HEK293 (cell line): ENCODE results near the gene GMPR2.

Experiments
- CTCF ChIA-PET: fragments of 350-600 bp; formaldehyde crosslinking; extraction: SDS; loops from one replicate; lab custom pipeline; 2021; ENCODE audit warnings: antibody characterized with exemption; lab: Yijun Ruan, JAX
- POLR2A ChIA-PET: fragments of 300-600 bp; formaldehyde crosslinking; extraction: SDS; loops from one replicate; lab custom pipeline; 2020; ENCODE audit warnings: antibody characterized with exemption, inconsistent platforms; lab: Yijun Ruan, JAX
- H3K27ac ChIP-seq: fragments of 200-500 bp; sonication (Bioruptor generic); 2 replicates; pipeline ENCODE4 v1.5.1; 2014; ENCODE audit warnings: low read depth, low read length, control low read depth, inconsistent platforms; ENCODE audit errors: extremely low read depth
- H3K36me3 ChIP-seq, 2 experiments: fragments of 200-500 bp in 1 of 2; sonication (Bioruptor generic) in 1 of 2; 1 replicate in 1 of 2; 2 replicates in 1 of 2; pipeline ENCODE4 v1.5.1; 2014 to 2017; ENCODE audit warnings: inconsistent platforms in 2 of 2, low read length in 2 of 2; ENCODE audit not compliant: control insufficient read depth in 2 of 2, insufficient read depth in 1 of 2
- H3K4me1 ChIP-seq: fragments of 200-500 bp; sonication (Bioruptor generic); 2 replicates; pipeline ENCODE4 v1.5.1; 2014; ENCODE audit warnings: mild to moderate bottlenecking, low read length, inconsistent platforms; ENCODE audit not compliant: control insufficient read depth, insufficient read depth
- H3K4me3 ChIP-seq: 2 replicates; pipeline ENCODE4 v1.5.1; 2011; ENCODE audit warnings: low read depth, mild to moderate bottlenecking, control low read depth, low read length, moderate library complexity
- H3K9me3 ChIP-seq: fragments of 200-500 bp; sonication (Bioruptor generic); 2 replicates; pipeline ENCODE4 v1.5.1; 2014; ENCODE audit warnings: low read depth, low read length, inconsistent platforms; ENCODE audit not compliant: control insufficient read depth, insufficient read depth
- BCL11A ChIP-seq: fragments of 450-650 bp; formaldehyde crosslinking; IDR thresholded peaks from 2 replicates; pipeline ENCODE4 v1.5.1; 2016; ENCODE audit warnings: low read depth, missing biosample characterization, missing genetic modification characterization
- GLI2 ChIP-seq: fragments of 450-650 bp; formaldehyde crosslinking; IDR thresholded peaks from 2 replicates; pipeline ENCODE4; 2017; ENCODE audit warnings: missing biosample characterization, missing genetic modification characterization, low read depth, borderline replicate concordance
- GLIS2 ChIP-seq: fragments of 450-650 bp; formaldehyde crosslinking; IDR thresholded peaks from 2 replicates; pipeline ENCODE4 v1.5.1; 2016; ENCODE audit warnings: missing biosample characterization, missing genetic modification characterization
- PBX3 ChIP-seq: sonication (generic); formaldehyde crosslinking; IDR thresholded peaks from 2 replicates; pipeline ENCODE4 v1.8.1; 2022; ENCODE audit warnings: mild to moderate bottlenecking, moderate library complexity, missing genetic modification reagents
- ZBTB1 ChIP-seq: fragments of 450-650 bp; formaldehyde crosslinking; IDR thresholded peaks from 2 replicates; pipeline ENCODE4 v1.5.1; 2016; ENCODE audit warnings: missing biosample characterization, missing genetic modification characterization
- ZBTB20 ChIP-seq: fragments of 450-650 bp; formaldehyde crosslinking; IDR thresholded peaks from 2 replicates; pipeline ENCODE4 v1.5.1; 2016; ENCODE audit warnings: missing biosample characterization, missing genetic modification characterization
- ZBTB26 ChIP-seq: fragments of 450-650 bp; formaldehyde crosslinking; optimal IDR thresholded peaks from 2 replicates; pipeline ENCODE3; 2016; ENCODE audit warnings: missing biosample characterization, mild to moderate bottlenecking, missing genetic modification characterization
- ZNF155 ChIP-seq: fragments of 450-650 bp; formaldehyde crosslinking; IDR thresholded peaks from 2 replicates; pipeline ENCODE4 v1.5.1; 2016; ENCODE audit warnings: missing biosample characterization, missing genetic modification characterization
- ZNF169 ChIP-seq: fragments of 450-650 bp; formaldehyde crosslinking; IDR thresholded peaks from 2 replicates; pipeline ENCODE4 v1.5.1; 2016; ENCODE audit warnings: missing biosample characterization, missing genetic modification characterization
- ZNF211 ChIP-seq: fragments of 450-650 bp; formaldehyde crosslinking; IDR thresholded peaks from 2 replicates; pipeline ENCODE4 v1.5.1; 2016; ENCODE audit warnings: low read depth, missing biosample characterization, missing genetic modification characterization
- ZNF221 ChIP-seq: fragments of 450-650 bp; formaldehyde crosslinking; IDR thresholded peaks from 2 replicates; pipeline ENCODE4 v1.5.1; 2017; ENCODE audit warnings: missing biosample characterization, missing genetic modification characterization, borderline replicate concordance
- ZNF239 ChIP-seq: fragments of 450-650 bp; formaldehyde crosslinking; IDR thresholded peaks from 2 replicates; pipeline ENCODE4 v1.5.1; 2016; ENCODE audit warnings: missing biosample characterization, missing genetic modification characterization
- ZNF248 ChIP-seq: fragments of 450-650 bp; formaldehyde crosslinking; IDR thresholded peaks from 2 replicates; pipeline ENCODE4 v1.5.1; 2017; ENCODE audit warnings: missing biosample characterization, missing genetic modification characterization
- ZNF292 ChIP-seq: fragments of 450-650 bp; formaldehyde crosslinking; IDR thresholded peaks from 2 replicates; pipeline ENCODE4 v1.5.1; 2016; ENCODE audit warnings: low read depth, missing biosample characterization, missing genetic modification characterization, borderline replicate concordance
- ZNF311 ChIP-seq: fragments of 450-650 bp; formaldehyde crosslinking; IDR thresholded peaks from 2 replicates; pipeline ENCODE4 v1.5.1; 2017; ENCODE audit warnings: missing biosample characterization, missing genetic modification characterization, borderline replicate concordance
- ZNF354C ChIP-seq: fragments of 450-650 bp; formaldehyde crosslinking; IDR thresholded peaks from 2 replicates; pipeline ENCODE4 v1.5.1; 2016; ENCODE audit warnings: missing biosample characterization, missing genetic modification characterization, low read depth, borderline replicate concordance
- ZNF37A ChIP-seq: fragments of 450-650 bp; IDR thresholded peaks from 2 replicates; pipeline ENCODE4 v1.5.1; 2018; ENCODE audit warnings: missing biosample characterization, missing genetic modification characterization
- ZNF391 ChIP-seq: fragments of 450-650 bp; formaldehyde crosslinking; IDR thresholded peaks from 2 replicates; pipeline ENCODE4 v1.5.1; 2016; ENCODE audit warnings: low read depth, missing biosample characterization, missing genetic modification characterization, borderline replicate concordance
- ZNF510 ChIP-seq: fragments of 450-650 bp; formaldehyde crosslinking; IDR thresholded peaks from 2 replicates; pipeline ENCODE4 v1.5.1; 2018; ENCODE audit warnings: mild to moderate bottlenecking, missing genetic modification characterization, missing biosample characterization; ENCODE audit not compliant: insufficient replicate concordance
- ZNF530 ChIP-seq: fragments of 450-650 bp; formaldehyde crosslinking; IDR thresholded peaks from 2 replicates; pipeline ENCODE4 v1.5.1; 2016; ENCODE audit warnings: low read depth, missing biosample characterization, missing genetic modification characterization
- ZNF623 ChIP-seq: fragments of 450-650 bp; formaldehyde crosslinking; IDR thresholded peaks from 2 replicates; pipeline ENCODE4 v1.5.1; 2016; ENCODE audit warnings: missing biosample characterization, missing genetic modification characterization
- ZNF785 ChIP-seq: fragments of 450-650 bp; formaldehyde crosslinking; IDR thresholded peaks from 2 replicates; pipeline ENCODE4 v1.5.1; 2016; ENCODE audit warnings: missing biosample characterization, missing genetic modification characterization
- ZNF792 ChIP-seq: fragments of 450-650 bp; formaldehyde crosslinking; IDR thresholded peaks from 2 replicates; pipeline ENCODE4 v1.5.1; 2016; ENCODE audit warnings: missing biosample characterization, missing genetic modification characterization
- ZNF830 ChIP-seq: fragments of 450-650 bp; IDR thresholded peaks from 2 replicates; pipeline ENCODE4 v1.5.0; 2018; ENCODE audit warnings: missing biosample characterization, missing genetic modification characterization, low read depth, mild to moderate bottlenecking, moderate library complexity
- TF ChIP-seq, protein P1 (sequence below): fragments of 450-650 bp; formaldehyde crosslinking; IDR thresholded peaks from 2 replicates; pipeline ENCODE4 v1.5.1; 2016; ENCODE audit warnings: missing biosample characterization, missing genetic modification characterization
- TF ChIP-seq, protein P2 (sequence below): fragments of 450-650 bp; formaldehyde crosslinking; IDR thresholded peaks from 2 replicates; pipeline ENCODE4 v1.5.1; 2016; ENCODE audit warnings: missing biosample characterization, missing genetic modification characterization

Gene GMPR2

GRCh38 chr14:24255438-24255837 lies 22.7 kb downstream of the GMPR2 start:
- POLR2A ChIA-PET = interaction anchor here (0.8 kb wide), 1 partner anchor 16 kb away, joined by 3 read pairs; the partner anchor contains the start of gene RABGGTA

DNA sequence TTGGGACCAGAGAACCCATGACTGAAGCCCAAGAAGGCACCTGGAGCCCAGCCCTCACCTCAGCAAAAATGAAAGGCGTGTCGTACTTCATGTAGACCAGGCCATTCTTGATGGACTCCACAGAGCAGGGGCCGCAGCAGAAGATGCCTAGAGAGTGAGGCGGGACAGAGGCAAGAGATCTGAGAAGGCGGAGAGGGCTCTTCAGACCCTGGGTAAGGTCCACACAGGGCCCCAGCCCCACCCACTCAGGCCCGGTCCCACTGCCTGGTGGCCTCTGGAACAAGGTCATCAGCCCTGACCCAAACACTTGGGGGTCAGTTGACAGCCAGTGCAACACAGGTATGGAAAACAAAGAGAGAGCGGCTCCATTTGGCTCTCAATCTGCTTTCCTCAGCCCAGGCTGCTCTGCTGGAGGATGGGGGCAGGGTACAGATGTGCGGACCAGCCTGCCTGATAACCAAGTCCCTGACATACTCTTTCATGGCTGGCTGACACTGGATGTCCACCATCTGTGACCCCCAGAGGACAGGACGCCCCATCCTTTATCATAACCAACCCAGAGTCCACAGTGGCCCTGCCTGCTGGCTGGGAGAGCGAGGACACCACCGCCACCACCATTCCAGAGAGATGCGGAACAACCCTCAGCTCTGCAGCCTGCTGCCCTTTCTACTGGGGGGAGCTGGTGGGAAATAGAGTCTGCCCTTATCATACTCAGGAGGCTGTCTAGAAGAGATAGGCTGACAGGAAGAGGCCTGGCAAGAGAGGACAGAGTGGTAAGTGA lies 23.4 kb downstream of the GMPR2 start:
- CTCF ChIA-PET = interaction anchor here (0.9 to 1.0 kb wide), 2 partner anchors 41 to 43 kb away, joined by 3 read pairs; no protein-coding TSS in a partner anchor
- TF ChIP-seq ZBTB26 (tag by site-specific recombination) = no peak
- TF ChIP-seq ZNF155 (tag by site-specific recombination) = no peak
- TF ChIP-seq ZNF830 = no peak
- TF ChIP-seq ZNF391 (tag by site-specific recombination) = no peak
- TF ChIP-seq ZNF354C (tag by site-specific recombination) = no peak
- no peak for TF ChIP-seq ZNF221 (tag by site-specific recombination)
- TF ChIP-seq, protein P1, sequence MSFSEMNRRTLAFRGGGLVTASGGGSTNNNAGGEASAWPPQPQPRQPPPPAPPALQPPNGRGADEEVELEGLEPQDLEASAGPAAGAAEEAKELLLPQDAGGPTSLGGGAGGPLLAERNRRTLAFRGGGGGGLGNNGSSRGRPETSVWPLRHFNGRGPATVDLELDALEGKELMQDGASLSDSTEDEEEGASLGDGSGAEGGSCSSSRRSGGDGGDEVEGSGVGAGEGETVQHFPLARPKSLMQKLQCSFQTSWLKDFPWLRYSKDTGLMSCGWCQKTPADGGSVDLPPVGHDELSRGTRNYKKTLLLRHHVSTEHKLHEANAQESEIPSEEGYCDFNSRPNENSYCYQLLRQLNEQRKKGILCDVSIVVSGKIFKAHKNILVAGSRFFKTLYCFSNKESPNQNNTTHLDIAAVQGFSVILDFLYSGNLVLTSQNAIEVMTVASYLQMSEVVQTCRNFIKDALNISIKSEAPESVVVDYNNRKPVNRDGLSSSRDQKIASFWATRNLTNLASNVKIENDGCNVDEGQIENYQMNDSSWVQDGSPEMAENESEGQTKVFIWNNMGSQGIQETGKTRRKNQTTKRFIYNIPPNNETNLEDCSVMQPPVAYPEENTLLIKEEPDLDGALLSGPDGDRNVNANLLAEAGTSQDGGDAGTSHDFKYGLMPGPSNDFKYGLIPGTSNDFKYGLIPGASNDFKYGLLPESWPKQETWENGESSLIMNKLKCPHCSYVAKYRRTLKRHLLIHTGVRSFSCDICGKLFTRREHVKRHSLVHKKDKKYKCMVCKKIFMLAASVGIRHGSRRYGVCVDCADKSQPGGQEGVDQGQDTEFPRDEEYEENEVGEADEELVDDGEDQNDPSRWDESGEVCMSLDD (tag by site-specific recombination) = no peak
- no peak for TF ChIP-seq ZNF530
- no peak for TF ChIP-seq GLI2 (tag by site-specific recombination)
- no peak for TF ChIP-seq GLIS2 (tag by site-specific recombination)
- no peak for TF ChIP-seq BCL11A (tag by site-specific recombination)
- TF ChIP-seq ZNF239 (tag by site-specific recombination) = no peak
- TF ChIP-seq ZNF623 = no peak
- no peak for TF ChIP-seq ZNF510 (tag by site-specific recombination)

More at GRCh38 chr14:24255438-24255837, 22.7 kb downstream of the GMPR2 start:
- Histone ChIP-seq H3K36me3 (peaks cover 0 to 15% of the 10 kb centered on the region in 2 experiments; a peak in 2 of 3 replicates), H3K27ac (no peak overlapping the region), H3K9me3 (no peaks in the 10 kb centered on the region), H3K4me1 (no peaks in the 10 kb centered on the region), H3K4me3 (no peak overlapping the region)
- CTCF ChIA-PET = interaction anchor here (0.6 to 1.0 kb wide), 4 partner anchors 13 to 176 kb away, joined by 3 to 4 read pairs (median 3); partner anchors contain the start of gene TINF2
- TF ChIP-seq ZNF292 (no peak), ZBTB20 (tag by site-specific recombination) (no peak), ZNF169 (tag by site-specific recombination) (no peak), ZNF785 (tag by site-specific recombination) (no peak), ZNF311 (tag by site-specific recombination) (no peak), PBX3 (CRISPR knock-in tag) (no peak), ZNF248 (tag by site-specific recombination) (no peak), ZNF530 (no peak), ZBTB1 (no peak), ZNF792 (tag by site-specific recombination) (no peak), ZNF211 (tag by site-specific recombination) (no peak), ZNF37A (tag by site-specific recombination) (no peak)
- TF ChIP-seq, protein P2, sequence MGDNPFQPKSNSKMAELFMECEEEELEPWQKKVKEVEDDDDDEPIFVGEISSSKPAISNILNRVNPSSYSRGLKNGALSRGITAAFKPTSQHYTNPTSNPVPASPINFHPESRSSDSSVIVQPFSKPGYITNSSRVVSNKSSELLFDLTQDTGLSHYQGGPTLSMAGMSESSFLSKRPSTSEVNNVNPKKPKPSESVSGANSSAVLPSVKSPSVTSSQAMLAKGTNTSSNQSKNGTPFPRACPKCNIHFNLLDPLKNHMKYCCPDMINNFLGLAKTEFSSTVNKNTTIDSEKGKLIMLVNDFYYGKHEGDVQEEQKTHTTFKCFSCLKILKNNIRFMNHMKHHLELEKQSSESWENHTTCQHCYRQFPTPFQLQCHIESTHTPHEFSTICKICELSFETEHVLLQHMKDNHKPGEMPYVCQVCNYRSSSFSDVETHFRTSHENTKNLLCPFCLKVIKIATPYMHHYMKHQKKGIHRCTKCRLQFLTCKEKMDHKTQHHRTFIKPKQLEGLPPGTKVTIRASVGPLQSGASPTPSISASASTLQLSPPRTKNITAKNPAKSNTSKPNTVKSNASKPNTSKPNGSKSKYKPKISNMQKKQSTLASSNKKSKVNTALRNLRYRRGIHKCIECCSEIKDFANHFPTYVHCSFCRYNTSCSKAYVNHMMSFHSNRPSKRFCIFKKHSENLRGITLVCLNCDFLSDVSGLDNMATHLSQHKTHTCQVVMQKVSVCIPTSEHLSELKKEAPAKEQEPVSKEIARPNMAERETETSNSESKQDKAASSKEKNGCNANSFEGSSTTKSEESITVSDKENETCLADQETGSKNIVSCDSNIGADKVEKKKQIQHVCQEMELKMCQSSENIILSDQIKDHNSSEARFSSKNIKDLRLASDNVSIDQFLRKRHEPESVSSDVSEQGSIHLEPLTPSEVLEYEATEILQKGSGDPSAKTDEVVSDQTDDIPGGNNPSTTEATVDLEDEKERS (tag by site-specific recombination) = no peak

More for the DNA sequence above, 23.4 kb downstream of the GMPR2 start:
- POLR2A ChIA-PET = interaction anchor here (0.8 kb wide), 1 partner anchor 15 kb away, joined by 3 read pairs; the partner anchor contains the start of gene RABGGTA
- Histone ChIP-seq H3K4me1 (no peaks in the 10 kb centered on the region), H3K27ac (no peak overlapping the region), H3K36me3 (peaks cover 0 to 15% of the 10 kb centered on the region in 2 experiments; a peak in 2 of 3 replicates), H3K9me3 (no peaks in the 10 kb centered on the region), H3K4me3 (no peak overlapping the region)
